ENCODE data around the gene SYVN1. TPM values are rescaled to one million over a fixed set of nuclear protein-coding genes. Genes with fewer than 3 reads are reported as not detected.
"Not testable (repeated sequence)": the region's sequence is repeated elsewhere in the genome, so short reads cannot be mapped to it uniquely, and the experiment has no call there.

SYVN1 gene
- total RNA-seq, 1 donor from 2014 or later, result 69.0 TPM

DNA sequence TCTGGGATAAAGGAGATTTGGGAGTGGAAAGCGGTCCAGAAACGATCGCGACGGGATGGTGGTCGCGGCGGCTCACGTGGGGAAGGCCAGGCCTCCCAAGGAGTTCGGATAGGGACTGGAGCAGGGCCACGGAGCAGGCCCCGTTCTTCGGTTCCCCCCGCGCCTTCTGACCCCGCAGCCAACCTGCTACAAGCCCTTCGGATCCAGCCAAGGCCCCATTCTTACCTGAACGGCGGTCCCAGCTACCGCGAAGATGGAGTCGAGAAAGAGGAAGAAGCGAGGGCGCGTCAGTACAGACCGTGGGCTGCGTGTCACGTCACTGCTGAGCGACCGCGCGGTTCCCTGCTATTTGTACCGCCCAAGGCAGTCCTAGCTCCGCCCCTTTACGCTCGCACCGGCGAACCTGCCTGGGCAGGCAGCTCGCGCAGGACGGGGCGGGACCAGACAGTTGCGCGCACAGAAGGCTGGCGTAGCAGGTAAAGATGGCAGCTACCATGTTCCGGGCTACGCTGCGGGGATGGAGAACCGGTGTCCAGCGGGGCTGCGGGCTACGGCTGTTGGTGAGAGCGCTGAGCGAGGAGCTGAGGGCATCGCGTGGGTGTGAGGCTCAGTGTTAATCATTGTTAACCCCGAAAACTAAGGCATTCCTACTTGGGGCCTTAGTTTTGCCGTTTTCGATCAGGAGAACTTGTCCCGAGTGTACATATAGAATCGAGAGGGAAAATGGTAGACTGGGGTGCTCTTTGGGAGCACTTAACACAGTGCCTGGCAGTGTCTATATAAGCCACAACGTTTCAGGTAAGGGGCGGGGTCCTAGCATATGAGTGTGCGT lies 12.2 kb downstream of the SYVN1 start, which contains the start of the genes FAU and MRPL49:
Gene FAU (minus strand): TSS at position 270 of the 832 bp plus-strand sequence. CDS start 321 bp downstream, outside the sequence.
Gene MRPL49 (plus strand): TSS at position 457 of the 832 bp plus-strand sequence. CDS start 26 bp downstream, at position 483.
- peaks cover 64% of the 10 kb centered on the region for H3K36me3 ChIP-seq
- peak; percentile 90 for ATAC-seq
- no peaks in the 10 kb centered on the region for H3K27me3 ChIP-seq
- peaks cover 20% of the 10 kb centered on the region for H3K4me1 ChIP-seq
- no peaks in the 10 kb centered on the region for H3K9me3 ChIP-seq
- TF ChIP-seq, protein P1, sequence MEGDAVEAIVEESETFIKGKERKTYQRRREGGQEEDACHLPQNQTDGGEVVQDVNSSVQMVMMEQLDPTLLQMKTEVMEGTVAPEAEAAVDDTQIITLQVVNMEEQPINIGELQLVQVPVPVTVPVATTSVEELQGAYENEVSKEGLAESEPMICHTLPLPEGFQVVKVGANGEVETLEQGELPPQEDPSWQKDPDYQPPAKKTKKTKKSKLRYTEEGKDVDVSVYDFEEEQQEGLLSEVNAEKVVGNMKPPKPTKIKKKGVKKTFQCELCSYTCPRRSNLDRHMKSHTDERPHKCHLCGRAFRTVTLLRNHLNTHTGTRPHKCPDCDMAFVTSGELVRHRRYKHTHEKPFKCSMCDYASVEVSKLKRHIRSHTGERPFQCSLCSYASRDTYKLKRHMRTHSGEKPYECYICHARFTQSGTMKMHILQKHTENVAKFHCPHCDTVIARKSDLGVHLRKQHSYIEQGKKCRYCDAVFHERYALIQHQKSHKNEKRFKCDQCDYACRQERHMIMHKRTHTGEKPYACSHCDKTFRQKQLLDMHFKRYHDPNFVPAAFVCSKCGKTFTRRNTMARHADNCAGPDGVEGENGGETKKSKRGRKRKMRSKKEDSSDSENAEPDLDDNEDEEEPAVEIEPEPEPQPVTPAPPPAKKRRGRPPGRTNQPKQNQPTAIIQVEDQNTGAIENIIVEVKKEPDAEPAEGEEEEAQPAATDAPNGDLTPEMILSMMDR (IDR thresholded peaks at IDR 0.05), result no peak
- intact Hi-C loops (cut with DNase I), result no loop called here
- H3K4me3 ChIP-seq, result peak within 1 kb of the TSS; percentile 97
- H3K27ac ChIP-seq, result peak within 1 kb of the TSS; percentile 93
- DNase-seq, result peak; percentile 100

- intact Hi-C loops (cut with DNase I), result no loop called here
- peak overlapping the region; percentile 97 for H3K4me3 ChIP-seq
- H3K9me3 ChIP-seq, result no peaks in the 10 kb centered on the region
- H3K4me1 ChIP-seq, result peaks cover 25% of the 10 kb centered on the region
- ATAC-seq (no peak), DNase-seq (peak; percentile 72)
- TF ChIP-seq, protein P1 (IDR thresholded peaks at IDR 0.05), result no peak
- H3K27me3 ChIP-seq, result no peaks in the 10 kb centered on the region
- peak overlapping the region; percentile 93 for H3K27ac ChIP-seq
- peaks cover 57% of the 10 kb centered on the region for H3K36me3 ChIP-seq
These were observed 12.9 kb downstream of the SYVN1 start for GRCh38 chr11:65121447-65121864.

DNA sequence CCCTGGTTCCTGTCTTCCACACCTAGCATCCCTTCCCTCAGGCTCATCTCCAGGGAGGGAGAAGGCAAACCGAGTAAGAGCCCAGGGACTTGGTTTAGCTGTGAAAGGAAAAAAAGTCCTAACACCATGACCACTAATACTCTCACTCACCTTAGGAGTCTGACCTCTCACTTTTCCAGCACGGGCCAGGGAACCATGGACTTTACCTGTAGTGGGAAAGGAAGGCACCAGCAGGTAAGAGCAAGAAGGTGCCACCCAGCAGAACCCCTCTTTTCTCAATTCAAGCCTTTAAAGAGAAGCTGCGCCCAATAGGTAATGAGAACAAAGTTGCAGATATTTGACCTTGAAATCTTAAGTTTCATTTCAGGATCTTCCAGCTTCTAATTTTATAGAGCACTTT lies 13.5 kb downstream of the SYVN1 start:
- Histone ChIP-seq H3K36me3 (peaks cover 51% of the 10 kb centered on the region), H3K4me3 (peak overlapping the region; percentile 97), H3K27ac (peak overlapping the region; percentile 93), H3K9me3 (no peaks in the 10 kb centered on the region), H3K4me1 (peaks cover 32% of the 10 kb centered on the region), H3K27me3 (no peaks in the 10 kb centered on the region)
- ATAC-seq (no peak), DNase-seq (no peak)
- intact Hi-C loops (cut with DNase I), result no loop called here
- TF ChIP-seq, protein P1 (IDR thresholded peaks at IDR 0.05), result no peak

DNA sequence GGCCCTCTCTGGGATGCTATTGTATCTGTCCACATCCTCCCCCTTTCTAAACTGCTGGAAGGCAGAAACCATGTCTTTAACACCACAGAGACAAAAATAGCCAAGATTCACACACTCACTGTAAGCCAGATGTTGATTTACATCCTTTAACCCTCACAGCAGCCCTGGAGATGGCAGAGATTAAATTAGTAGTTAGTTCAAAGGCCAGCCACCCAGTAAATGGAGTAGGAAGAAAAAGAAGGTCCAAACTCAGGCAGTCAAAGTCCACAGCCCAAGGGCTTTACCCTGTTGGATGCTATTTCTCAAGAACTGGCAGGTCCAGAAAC lies 14.7 kb downstream of the SYVN1 start:
- Histone ChIP-seq H3K4me3 (no peak overlapping the region), H3K36me3 (peaks cover 43% of the 10 kb centered on the region), H3K4me1 (peaks cover 35% of the 10 kb centered on the region), H3K9me3 (no peaks in the 10 kb centered on the region), H3K27me3 (no peaks in the 10 kb centered on the region), H3K27ac (no peak overlapping the region)
- TF ChIP-seq, protein P1 (IDR thresholded peaks at IDR 0.05), result no peak
- ATAC-seq (no peak), DNase-seq (no peak)
- intact Hi-C loops (cut with DNase I), result no loop called here

- H3K27me3 ChIP-seq; intact Hi-C loops (cut with DNase I); DNase-seq; H3K4me3 ChIP-seq; H3K27ac ChIP-seq; ATAC-seq; H3K9me3 ChIP-seq: not testable (repeated sequence)
- H3K4me1 ChIP-seq, result peaks cover 35% of the 10 kb centered on the region
- H3K36me3 ChIP-seq, result peaks cover 38% of the 10 kb centered on the region
These were observed 15.2 kb downstream of the SYVN1 start for GRCh38 chr11:65118891-65119669.
